Measurements from ENCODE around the gene GRN. TPM values are rescaled to one million over a fixed set of nuclear protein-coding genes. Genes with fewer than 3 reads are reported as not detected.
A peak's percentile ranks its signal among the peaks of the same experiment; 100 is the strongest.

Gene GRN
- total and polyA plus RNA-seq, 2 of the 13 experiments (the other 11 are each of a cell fraction or from before 2014, with no cell fraction given) = 86.6 to 143 TPM

GRCh38 chr17:44374306-44375195 is 29.4 kb downstream of the GRN start (continued):
- TF ChIP-seq ZBTB25 (CRISPR knock-in tag; IDR thresholded peaks at IDR 0.05) (no peak), ZNF230 (CRISPR knock-in tag; IDR thresholded peaks at IDR 0.05) (no peak), IKZF1 (IDR thresholded peaks at IDR 0.05) (no peak), ZNF468 (CRISPR knock-in tag; IDR thresholded peaks at IDR 0.05) (no peak), ZNF713 (CRISPR knock-in tag; IDR thresholded peaks at IDR 0.05) (no peak), ELF1 (CRISPR knock-in tag; IDR thresholded peaks at IDR 0.05) (no peak), TCF7L2 (IDR thresholded peaks at IDR 0.05; ENCODE audit: low read depth, low read length) (no peak), MAFF (IDR thresholded peaks at IDR 0.05; ENCODE audit: low read depth, low read length) (no peak), TSC22D2 (CRISPR knock-in tag; IDR thresholded peaks at IDR 0.05; ENCODE audit: borderline replicate concordance) (no peak), MIXL1 (CRISPR knock-in tag; IDR thresholded peaks at IDR 0.05) (no peak), HES4 (CRISPR knock-in tag; IDR thresholded peaks at IDR 0.05; ENCODE audit: borderline replicate concordance) (no peak), HNRNPL (IDR thresholded peaks at IDR 0.05; ENCODE audit: low read depth, low read length) (peak; percentile 55; the same call in 1 of the 2 replicates)
- TF ChIP-seq, protein P1, sequence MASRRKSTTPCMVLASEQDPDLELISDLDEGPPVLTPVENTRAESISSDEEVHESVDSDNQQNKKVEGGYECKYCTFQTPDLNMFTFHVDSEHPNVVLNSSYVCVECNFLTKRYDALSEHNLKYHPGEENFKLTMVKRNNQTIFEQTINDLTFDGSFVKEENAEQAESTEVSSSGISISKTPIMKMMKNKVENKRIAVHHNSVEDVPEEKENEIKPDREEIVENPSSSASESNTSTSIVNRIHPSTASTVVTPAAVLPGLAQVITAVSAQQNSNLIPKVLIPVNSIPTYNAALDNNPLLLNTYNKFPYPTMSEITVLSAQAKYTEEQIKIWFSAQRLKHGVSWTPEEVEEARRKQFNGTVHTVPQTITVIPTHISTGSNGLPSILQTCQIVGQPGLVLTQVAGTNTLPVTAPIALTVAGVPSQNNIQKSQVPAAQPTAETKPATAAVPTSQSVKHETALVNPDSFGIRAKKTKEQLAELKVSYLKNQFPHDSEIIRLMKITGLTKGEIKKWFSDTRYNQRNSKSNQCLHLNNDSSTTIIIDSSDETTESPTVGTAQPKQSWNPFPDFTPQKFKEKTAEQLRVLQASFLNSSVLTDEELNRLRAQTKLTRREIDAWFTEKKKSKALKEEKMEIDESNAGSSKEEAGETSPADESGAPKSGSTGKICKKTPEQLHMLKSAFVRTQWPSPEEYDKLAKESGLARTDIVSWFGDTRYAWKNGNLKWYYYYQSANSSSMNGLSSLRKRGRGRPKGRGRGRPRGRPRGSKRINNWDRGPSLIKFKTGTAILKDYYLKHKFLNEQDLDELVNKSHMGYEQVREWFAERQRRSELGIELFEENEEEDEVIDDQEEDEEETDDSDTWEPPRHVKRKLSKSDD (CRISPR knock-in tag; IDR thresholded peaks at IDR 0.05; ENCODE audit: low read depth) = no peak
- TF ChIP-seq, protein P2, sequence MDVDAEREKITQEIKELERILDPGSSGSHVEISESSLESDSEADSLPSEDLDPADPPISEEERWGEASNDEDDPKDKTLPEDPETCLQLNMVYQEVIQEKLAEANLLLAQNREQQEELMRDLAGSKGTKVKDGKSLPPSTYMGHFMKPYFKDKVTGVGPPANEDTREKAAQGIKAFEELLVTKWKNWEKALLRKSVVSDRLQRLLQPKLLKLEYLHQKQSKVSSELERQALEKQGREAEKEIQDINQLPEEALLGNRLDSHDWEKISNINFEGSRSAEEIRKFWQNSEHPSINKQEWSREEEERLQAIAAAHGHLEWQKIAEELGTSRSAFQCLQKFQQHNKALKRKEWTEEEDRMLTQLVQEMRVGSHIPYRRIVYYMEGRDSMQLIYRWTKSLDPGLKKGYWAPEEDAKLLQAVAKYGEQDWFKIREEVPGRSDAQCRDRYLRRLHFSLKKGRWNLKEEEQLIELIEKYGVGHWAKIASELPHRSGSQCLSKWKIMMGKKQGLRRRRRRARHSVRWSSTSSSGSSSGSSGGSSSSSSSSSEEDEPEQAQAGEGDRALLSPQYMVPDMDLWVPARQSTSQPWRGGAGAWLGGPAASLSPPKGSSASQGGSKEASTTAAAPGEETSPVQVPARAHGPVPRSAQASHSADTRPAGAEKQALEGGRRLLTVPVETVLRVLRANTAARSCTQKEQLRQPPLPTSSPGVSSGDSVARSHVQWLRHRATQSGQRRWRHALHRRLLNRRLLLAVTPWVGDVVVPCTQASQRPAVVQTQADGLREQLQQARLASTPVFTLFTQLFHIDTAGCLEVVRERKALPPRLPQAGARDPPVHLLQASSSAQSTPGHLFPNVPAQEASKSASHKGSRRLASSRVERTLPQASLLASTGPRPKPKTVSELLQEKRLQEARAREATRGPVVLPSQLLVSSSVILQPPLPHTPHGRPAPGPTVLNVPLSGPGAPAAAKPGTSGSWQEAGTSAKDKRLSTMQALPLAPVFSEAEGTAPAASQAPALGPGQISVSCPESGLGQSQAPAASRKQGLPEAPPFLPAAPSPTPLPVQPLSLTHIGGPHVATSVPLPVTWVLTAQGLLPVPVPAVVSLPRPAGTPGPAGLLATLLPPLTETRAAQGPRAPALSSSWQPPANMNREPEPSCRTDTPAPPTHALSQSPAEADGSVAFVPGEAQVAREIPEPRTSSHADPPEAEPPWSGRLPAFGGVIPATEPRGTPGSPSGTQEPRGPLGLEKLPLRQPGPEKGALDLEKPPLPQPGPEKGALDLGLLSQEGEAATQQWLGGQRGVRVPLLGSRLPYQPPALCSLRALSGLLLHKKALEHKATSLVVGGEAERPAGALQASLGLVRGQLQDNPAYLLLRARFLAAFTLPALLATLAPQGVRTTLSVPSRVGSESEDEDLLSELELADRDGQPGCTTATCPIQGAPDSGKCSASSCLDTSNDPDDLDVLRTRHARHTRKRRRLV (CRISPR knock-in tag; IDR thresholded peaks at IDR 0.05) = no peak
- TF ChIP-seq, protein P3, sequence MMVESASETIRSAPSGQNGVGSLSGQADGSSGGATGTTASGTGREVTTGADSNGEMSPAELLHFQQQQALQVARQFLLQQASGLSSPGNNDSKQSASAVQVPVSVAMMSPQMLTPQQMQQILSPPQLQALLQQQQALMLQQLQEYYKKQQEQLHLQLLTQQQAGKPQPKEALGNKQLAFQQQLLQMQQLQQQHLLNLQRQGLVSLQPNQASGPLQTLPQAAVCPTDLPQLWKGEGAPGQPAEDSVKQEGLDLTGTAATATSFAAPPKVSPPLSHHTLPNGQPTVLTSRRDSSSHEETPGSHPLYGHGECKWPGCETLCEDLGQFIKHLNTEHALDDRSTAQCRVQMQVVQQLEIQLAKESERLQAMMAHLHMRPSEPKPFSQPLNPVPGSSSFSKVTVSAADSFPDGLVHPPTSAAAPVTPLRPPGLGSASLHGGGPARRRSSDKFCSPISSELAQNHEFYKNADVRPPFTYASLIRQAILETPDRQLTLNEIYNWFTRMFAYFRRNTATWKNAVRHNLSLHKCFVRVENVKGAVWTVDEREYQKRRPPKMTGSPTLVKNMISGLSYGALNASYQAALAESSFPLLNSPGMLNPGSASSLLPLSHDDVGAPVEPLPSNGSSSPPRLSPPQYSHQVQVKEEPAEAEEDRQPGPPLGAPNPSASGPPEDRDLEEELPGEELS (CRISPR knock-in tag; IDR thresholded peaks at IDR 0.05) = peak; percentile 24; the same call in 1 of the 2 replicates
- TF ChIP-seq, protein P4, sequence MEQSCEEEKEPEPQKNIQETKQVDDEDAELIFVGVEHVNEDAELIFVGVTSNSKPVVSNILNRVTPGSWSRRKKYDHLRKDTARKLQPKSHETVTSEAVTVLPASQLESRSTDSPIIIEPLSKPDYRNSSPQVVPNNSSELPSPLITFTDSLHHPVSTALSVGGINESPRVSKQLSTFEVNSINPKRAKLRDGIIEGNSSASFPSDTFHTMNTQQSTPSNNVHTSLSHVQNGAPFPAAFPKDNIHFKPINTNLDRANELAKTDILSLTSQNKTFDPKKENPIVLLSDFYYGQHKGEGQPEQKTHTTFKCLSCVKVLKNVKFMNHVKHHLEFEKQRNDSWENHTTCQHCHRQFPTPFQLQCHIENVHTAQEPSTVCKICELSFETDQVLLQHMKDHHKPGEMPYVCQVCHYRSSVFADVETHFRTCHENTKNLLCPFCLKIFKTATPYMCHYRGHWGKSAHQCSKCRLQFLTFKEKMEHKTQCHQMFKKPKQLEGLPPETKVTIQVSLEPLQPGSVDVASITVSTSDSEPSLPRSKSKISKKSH (CRISPR knock-in tag; IDR thresholded peaks at IDR 0.05; ENCODE audit: borderline replicate concordance) = no peak; the same call in 1 of the 2 replicates
